HUES6 (cell line): ENCODE measurements around the gene CACNA1C.

Source experiments
- H3K27ac ChIP-seq: 2 replicates; pipeline ENCODE4 v1.7.0; 2013; ENCODE audit warnings: low read depth, mild to moderate bottlenecking, low read length, inconsistent platforms
- H3K27me3 ChIP-seq: 2 replicates; pipeline ENCODE4 v1.6.1; 2013; ENCODE audit warnings: low read length; ENCODE audit not compliant: control insufficient read depth, insufficient read depth
- H3K36me3 ChIP-seq: 2 replicates; pipeline ENCODE4 v1.6.1; 2013; ENCODE audit warnings: low read length; ENCODE audit not compliant: control insufficient read depth, insufficient read depth
- H3K4me1 ChIP-seq: 2 replicates; pipeline ENCODE4 v1.6.1; 2013; ENCODE audit warnings: low read length; ENCODE audit not compliant: control insufficient read depth, insufficient read depth
- H3K4me3 ChIP-seq: 2 replicates; pipeline ENCODE4 v1.5.1; 2013; ENCODE audit warnings: low read depth, low read length
- H3K9ac ChIP-seq: one replicate; pipeline ENCODE4 v1.6.1; 2013; ENCODE audit warnings: mild to moderate bottlenecking, low read length
- H3K9me3 ChIP-seq: 2 replicates; pipeline ENCODE4 v1.6.1; 2013; ENCODE audit warnings: low read depth, low read length; ENCODE audit not compliant: control insufficient read depth, insufficient read depth

The CACNA1C gene

DNA sequence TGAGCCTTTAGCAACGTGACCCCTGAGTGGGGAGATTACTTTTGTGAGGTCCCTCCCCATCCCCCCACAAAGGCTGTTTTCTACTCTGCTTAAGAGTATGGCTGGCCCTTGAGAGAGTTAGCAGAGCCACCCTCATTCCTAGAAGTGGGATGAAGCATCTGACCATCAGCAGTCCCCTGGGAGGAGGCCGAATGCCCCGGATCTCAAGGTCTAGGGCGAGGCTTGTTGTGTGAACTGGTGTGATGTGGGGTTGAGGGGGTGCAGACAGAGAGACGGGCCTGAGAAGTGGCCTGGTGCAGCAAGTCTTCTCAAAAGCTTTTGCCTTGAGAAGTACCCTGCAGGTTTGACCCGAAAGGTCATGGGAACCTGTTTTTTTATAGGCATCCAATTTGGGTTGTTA, 589.0 kb downstream of the CACNA1C start:
- H3K9ac ChIP-seq = no peak overlapping the region
- H3K36me3 ChIP-seq = no peaks in the 10 kb centered on the region
- H3K9me3 ChIP-seq = no peaks in the 10 kb centered on the region
- H3K27ac ChIP-seq = no peak overlapping the region
- H3K4me3 ChIP-seq = no peak overlapping the region
- H3K4me1 ChIP-seq = peaks cover 30% of the 10 kb centered on the region
- H3K27me3 ChIP-seq = no peaks in the 10 kb centered on the region

DNA sequence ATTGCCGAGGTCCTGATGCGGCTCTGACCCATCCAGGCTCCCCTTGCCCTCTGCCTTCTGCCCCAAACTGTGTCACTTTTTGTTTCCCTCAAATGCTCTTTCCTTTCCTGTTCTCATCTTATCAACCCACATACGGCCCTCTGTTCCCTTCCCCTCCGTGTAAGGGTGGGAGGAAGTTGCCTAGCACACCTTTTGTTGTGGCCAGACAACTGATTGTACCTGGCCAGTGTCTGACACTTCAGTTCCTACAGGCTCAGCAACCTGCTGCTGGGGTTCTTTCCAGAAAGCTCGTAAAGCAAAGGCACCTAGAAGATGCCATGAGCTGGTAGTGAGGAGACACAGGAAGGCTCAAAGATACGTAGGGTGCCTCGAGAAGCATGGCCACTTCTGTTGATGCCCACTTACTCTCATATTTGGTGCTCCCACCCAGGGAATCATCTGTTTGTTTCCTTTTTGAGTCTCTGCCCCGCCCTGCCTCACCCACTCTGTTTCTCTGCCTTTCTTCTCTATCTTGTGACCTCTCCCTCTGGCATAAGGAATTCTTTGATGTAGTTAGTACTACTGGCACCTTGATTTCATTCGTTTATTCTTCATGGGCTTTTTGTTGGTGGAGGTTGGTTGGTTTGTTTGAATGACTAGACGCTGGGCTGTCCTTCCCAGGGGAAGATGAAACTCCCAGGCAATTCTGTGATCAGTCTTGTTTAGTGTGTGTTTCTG, 589.5 kb downstream of the CACNA1C start:
- no peaks in the 10 kb centered on the region for H3K9me3 ChIP-seq
- H3K27me3 ChIP-seq = no peaks in the 10 kb centered on the region
- no peak overlapping the region for H3K27ac ChIP-seq
- H3K9ac ChIP-seq = no peak overlapping the region
- peaks cover 30% of the 10 kb centered on the region for H3K4me1 ChIP-seq
- H3K4me3 ChIP-seq = no peak overlapping the region
- no peaks in the 10 kb centered on the region for H3K36me3 ChIP-seq

- no peak overlapping the region for H3K27ac ChIP-seq
Observed at GRCh38 chr12:2642896-2643425, 590.2 kb downstream of the CACNA1C start.

DNA sequence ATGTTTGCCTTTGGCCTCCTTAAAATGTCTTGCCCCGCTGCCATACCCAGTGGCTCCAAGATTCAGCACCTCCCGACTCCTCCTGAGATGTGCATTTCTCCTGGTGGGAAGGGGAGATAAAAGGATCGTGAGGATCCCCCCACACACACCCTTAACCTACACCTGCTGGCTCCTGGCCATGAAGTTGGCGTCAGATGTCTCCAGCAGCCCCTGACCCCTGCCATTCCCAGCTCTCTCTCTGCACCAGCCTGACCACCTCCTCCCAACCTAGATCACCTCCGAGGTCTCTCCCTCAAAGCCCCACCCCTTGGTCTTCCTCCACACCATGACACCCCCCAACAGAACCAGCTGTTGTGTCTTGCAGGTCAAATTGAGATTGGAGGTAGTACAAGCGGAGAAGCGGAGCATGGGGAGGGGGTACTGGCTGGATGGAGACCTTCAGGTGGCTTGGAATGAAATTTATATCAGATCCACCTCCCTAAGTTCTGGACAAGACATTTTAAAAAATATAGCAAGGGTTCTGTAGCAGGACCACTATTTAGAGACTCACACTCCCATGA, 590.9 kb downstream of the CACNA1C start:
- Histone ChIP-seq H3K27me3 (no peaks in the 10 kb centered on the region), H3K4me3 (no peak overlapping the region), H3K4me1 (peaks cover 27% of the 10 kb centered on the region), H3K36me3 (no peaks in the 10 kb centered on the region), H3K9me3 (no peaks in the 10 kb centered on the region), H3K9ac (no peak overlapping the region), H3K27ac (no peak overlapping the region)

More at GRCh38 chr12:2642896-2643425, 590.2 kb downstream of the CACNA1C start:
- peaks cover 30% of the 10 kb centered on the region for H3K4me1 ChIP-seq
- H3K27me3 ChIP-seq = no peaks in the 10 kb centered on the region
- no peaks in the 10 kb centered on the region for H3K36me3 ChIP-seq
- no peak overlapping the region for H3K9ac ChIP-seq
- H3K9me3 ChIP-seq = no peaks in the 10 kb centered on the region
- H3K4me3 ChIP-seq = no peak overlapping the region

GRCh38 chr12:2644683-2645405, 592.1 kb downstream of the CACNA1C start:
- no peaks in the 10 kb centered on the region for H3K36me3 ChIP-seq
- no peaks in the 10 kb centered on the region for H3K9me3 ChIP-seq
- H3K9ac ChIP-seq = no peak overlapping the region
- no peaks in the 10 kb centered on the region for H3K27me3 ChIP-seq
- no peak overlapping the region for H3K4me3 ChIP-seq
- no peak overlapping the region for H3K27ac ChIP-seq
- H3K4me1 ChIP-seq = peaks cover 23% of the 10 kb centered on the region

DNA sequence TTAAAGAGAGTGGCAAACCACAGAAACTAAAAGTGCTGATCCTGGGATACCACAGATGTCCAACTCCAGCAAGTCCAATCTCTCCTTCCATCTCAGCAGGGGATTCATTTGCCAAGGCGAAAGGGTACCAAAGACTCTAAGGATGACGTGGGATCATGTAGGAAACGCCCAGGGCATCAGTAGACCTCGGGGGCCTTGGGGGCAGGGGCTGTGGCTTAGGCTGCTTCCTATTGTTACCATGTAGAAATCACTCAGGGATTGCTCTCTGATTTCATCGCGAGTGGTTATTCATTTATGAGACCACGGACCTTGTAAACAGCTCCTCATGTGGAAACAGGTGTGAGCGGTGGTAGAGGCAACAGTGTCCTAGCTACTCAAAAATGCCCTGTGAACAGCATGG, 592.7 kb downstream of the CACNA1C start:
- H3K4me1 ChIP-seq = peaks cover 18% of the 10 kb centered on the region
- no peaks in the 10 kb centered on the region for H3K27me3 ChIP-seq
- no peaks in the 10 kb centered on the region for H3K36me3 ChIP-seq

DNA sequence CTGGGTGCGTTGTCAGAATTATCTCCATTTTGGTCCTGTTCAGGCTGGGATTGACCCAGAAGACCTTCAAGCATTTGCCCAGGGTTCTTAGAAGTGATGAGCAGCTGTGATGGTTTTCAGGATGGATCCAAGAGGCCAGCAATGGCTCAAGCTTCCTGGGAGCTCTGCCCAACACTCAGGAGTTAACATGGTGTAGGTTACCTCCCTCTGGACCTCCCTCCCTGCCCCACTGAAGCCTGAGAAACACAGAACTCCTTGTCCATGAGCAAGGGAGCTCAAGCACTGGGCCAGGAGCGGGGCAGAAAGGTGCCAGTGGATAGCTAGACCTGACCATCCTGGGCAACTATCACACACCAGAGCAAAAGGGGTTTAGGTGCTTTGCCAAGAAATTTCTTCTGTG, 593.6 kb downstream of the CACNA1C start:
- Histone ChIP-seq H3K27me3 (no peaks in the 10 kb centered on the region), H3K9me3 (no peaks in the 10 kb centered on the region), H3K4me3 (no peak overlapping the region), H3K27ac (no peak overlapping the region), H3K4me1 (peaks cover 11% of the 10 kb centered on the region; the same call in 1 of the 2 replicates), H3K9ac (no peak overlapping the region), H3K36me3 (no peaks in the 10 kb centered on the region)

More for the DNA sequence above, 592.7 kb downstream of the CACNA1C start:
- Histone ChIP-seq H3K27ac (no peak overlapping the region), H3K9ac (no peak overlapping the region), H3K9me3 (no peaks in the 10 kb centered on the region), H3K4me3 (no peak overlapping the region)

GRCh38 chr12:2647186-2647585, 594.4 kb downstream of the CACNA1C start:
- H3K36me3 ChIP-seq = no peaks in the 10 kb centered on the region
- no peak overlapping the region for H3K4me3 ChIP-seq
- no peaks in the 10 kb centered on the region for H3K9me3 ChIP-seq
- H3K9ac ChIP-seq = no peak overlapping the region
- no peaks in the 10 kb centered on the region for H3K27me3 ChIP-seq
- H3K27ac ChIP-seq = no peak overlapping the region
- peaks cover 9% of the 10 kb centered on the region; the same call in 1 of the 2 replicates for H3K4me1 ChIP-seq

DNA sequence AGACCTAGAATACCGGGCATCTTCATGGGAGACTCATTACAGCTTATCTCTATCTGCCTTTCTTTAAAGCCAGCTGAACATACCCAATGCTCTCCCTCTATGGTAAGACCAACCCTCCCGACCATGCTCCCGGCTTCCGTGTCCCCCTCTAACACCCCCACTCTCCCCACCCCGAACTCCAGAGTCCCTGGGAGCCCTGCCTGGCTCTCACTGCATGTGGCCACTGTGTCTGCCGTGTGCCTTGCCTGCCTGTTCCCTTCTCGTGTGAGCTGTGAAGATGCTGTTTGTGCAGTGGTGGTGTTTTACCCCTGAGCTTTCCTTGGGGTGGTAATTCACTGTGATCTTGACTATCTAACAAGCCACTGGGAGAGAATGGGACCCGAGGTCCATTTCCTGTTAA, 595.6 kb downstream of the CACNA1C start:
- Histone ChIP-seq H3K4me1 (peaks cover 13% of the 10 kb centered on the region; the same call in 1 of the 2 replicates), H3K9ac (no peak overlapping the region), H3K27me3 (no peaks in the 10 kb centered on the region)

DNA sequence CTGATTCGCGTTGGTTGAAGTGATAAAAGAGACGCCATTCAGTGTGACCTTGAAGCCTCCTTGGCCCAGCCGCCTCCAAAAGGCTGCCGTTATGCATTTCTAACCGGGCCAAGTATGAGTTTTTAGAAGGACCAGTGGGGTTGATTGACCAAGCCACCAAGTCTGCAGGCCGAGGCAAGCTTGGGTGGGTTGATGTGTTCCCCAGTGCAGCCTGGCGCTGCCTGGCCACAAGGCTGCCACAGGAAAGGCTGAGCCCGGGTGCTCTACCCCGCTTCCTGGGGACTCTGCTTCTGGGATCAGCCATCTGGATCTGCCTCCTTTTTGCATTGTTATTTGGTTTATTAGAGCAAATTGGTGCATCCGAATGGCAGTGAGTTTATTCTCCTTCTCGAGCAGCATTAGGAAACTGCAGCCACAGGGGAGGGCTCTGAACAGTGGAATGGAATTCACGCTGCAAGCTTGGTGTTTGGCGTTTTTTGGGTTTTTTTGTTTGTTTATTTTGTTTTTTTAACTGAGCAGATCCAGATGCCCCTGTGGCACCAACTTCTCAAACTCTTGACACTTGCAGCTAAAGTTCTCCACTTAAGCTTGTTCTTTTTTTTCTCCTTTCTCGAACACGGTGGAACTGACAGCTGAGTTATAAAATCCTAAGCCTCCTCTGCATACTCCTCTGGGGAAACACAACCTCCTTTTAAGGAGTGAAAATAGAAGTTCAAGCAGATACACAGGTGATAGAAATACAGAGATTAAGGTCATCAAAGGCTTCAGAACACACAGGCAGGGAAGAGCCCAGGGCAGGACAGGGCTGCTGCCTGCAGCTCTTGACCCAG, 596.6 kb downstream of the CACNA1C start:
- peaks cover 13% of the 10 kb centered on the region; the same call in 1 of the 2 replicates for H3K4me1 ChIP-seq
- no peaks in the 10 kb centered on the region for H3K36me3 ChIP-seq
- H3K9ac ChIP-seq = no peak overlapping the region
- H3K27me3 ChIP-seq = no peaks in the 10 kb centered on the region
- no peak overlapping the region for H3K27ac ChIP-seq
- H3K4me3 ChIP-seq = no peak overlapping the region
- H3K9me3 ChIP-seq = no peaks in the 10 kb centered on the region

More for the DNA sequence above, 595.6 kb downstream of the CACNA1C start:
- Histone ChIP-seq H3K4me3 (no peak overlapping the region), H3K9me3 (no peaks in the 10 kb centered on the region), H3K36me3 (no peaks in the 10 kb centered on the region), H3K27ac (no peak overlapping the region)
